Gastroesophageal sphincter (tissue), 4 donors: ENCODE results near the gene ZBTB7C. TPM values are rescaled to one million over a fixed set of nuclear protein-coding genes. Genes with fewer than 3 reads are reported as not detected.
A peak's percentile ranks its signal among the peaks of the same experiment; 100 is the strongest.

Source experiments
- ATAC-seq: fragments of 150-250 bp; one replicate; pipeline ENCODE4 v1.9.1; 2016; ENCODE audit warnings: mild to moderate bottlenecking, moderate library complexity
- H3K27ac ChIP-seq, 4 donors: fragments of 200-600 bp; sonication (generic) in 3 of 4; 1 replicate in 3 of 4; 2 replicates in 1 of 4; pipeline ENCODE4 v1.5.1; 2016 to 2019
- H3K27me3 ChIP-seq: fragments of 200-600 bp; sonication (generic); one replicate; pipeline ENCODE4 v1.5.1; 2019
- H3K36me3 ChIP-seq, 2 donors: fragments of 200-600 bp; sonication (generic); one replicate each; pipeline ENCODE4 v1.5.1; 2019; ENCODE audit warnings: control low read depth in 1 of 2
- H3K4me1 ChIP-seq, 3 donors: fragments of 200-600 bp; sonication (generic); 1 replicate in 2 of 3; 2 replicates in 1 of 3; pipeline ENCODE4 v1.5.1; 2016 to 2019; ENCODE audit warnings: control low read depth in 2 of 3
- H3K4me3 ChIP-seq, 2 donors: fragments of 200-600 bp; sonication (generic); one replicate each; pipeline ENCODE4 v1.5.1; 2019; ENCODE audit warnings: mild to moderate bottlenecking in 1 of 2, moderate library complexity in 1 of 2
- H3K9me3 ChIP-seq, 3 donors: fragments of 200-600 bp; sonication (generic); one replicate each; pipeline ENCODE4 v1.5.1; 2017 to 2019; ENCODE audit warnings: control low read depth in 2 of 3
- CTCF ChIP-seq, 4 experiments: fragments of 200-600 bp in 2 of 4; fragments of 450-650 bp in 2 of 4; sonication (generic) in 1 of 4; IDR thresholded peaks; one replicate each; pipeline ENCODE4 v1.5.1; 2017 to 2019; ENCODE audit warnings: antibody characterized with exemption in 4 of 4, mild to moderate bottlenecking in 2 of 4, moderate library complexity in 2 of 4
- EP300 ChIP-seq: sonication (generic); formaldehyde crosslinking; IDR thresholded peaks from one replicate; pipeline ENCODE4 v1.6.1; 2017; ENCODE audit warnings: antibody characterized with exemption, mild to moderate bottlenecking
- POLR2A ChIP-seq, 2 donors: fragments of 450-650 bp; IDR thresholded peaks; one replicate each; pipeline ENCODE4 v1.6.1; 2017; ENCODE audit warnings: antibody characterized with exemption in 2 of 2, mild to moderate bottlenecking in 2 of 2, moderate library complexity in 1 of 2
- POLR2AphosphoS5 ChIP-seq: sonication (generic); formaldehyde crosslinking; IDR thresholded peaks from one replicate; pipeline ENCODE4 v1.6.1; 2017; ENCODE audit warnings: antibody characterized with exemption
- whole genome bisulfite sequencing, 2 donors: methylation state at CpG; one replicate each; pipeline ENCODE4 v1.1.5; 2018; ENCODE audit warnings: low coverage in 1 of 2; 5-methylcytosine and 5-hydroxymethylcytosine counted together
- total RNA-seq, 4 donors: library from RNA; depleted of rRNA; stranded (reverse); fragments of >200 nt; gene quantifications; one replicate each; pipeline ENCODE4 v1.1.0, GENCODE V29; 2016

The ZBTB7C gene
- total RNA-seq, 4 donors from 2014 or later, result 7.8 to 15.4 (median 11.8) TPM

DNA sequence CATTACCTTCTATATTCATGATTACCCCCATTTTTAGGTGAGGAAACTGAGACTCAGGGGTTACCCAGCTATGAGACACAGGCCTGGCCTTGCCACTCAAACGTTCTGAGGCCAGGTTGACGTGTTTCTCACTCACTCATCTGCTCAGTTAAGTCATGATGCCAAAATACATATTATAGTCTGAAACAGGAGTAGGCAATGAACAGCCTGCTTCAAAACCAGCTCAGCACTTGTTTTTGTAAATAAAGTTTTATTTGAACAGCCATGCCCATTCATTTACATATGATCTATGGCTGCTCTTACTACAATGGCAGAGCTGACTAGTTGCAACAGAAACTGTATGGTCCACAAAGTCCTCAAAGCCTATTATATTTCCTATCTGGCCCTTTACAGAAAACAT is 404.6 kb downstream of the ZBTB7C start:
- TF ChIP-seq EP300, result no peak
- no peak for TF ChIP-seq POLR2A (IDR thresholded peaks at IDR 0.05)
- no peak for TF ChIP-seq CTCF (IDR thresholded peaks at IDR 0.05)
- no peak for TF ChIP-seq POLR2AphosphoS5
- no peak for ATAC-seq
- 81 to 82% methylated on average over 2 of the region's 2 CpGs for WGBS, 2 donors
- H3K27me3 ChIP-seq, result no peaks in the 10 kb centered on the region
- peaks cover 0 to 16% (median 4%) of the 10 kb centered on the region in 3 donors for H3K4me1 ChIP-seq
- H3K4me3 ChIP-seq, result no peak overlapping the region
- H3K27ac ChIP-seq, result peak overlapping the region in 1 of 4 donors; percentile 6
- no peaks in the 10 kb centered on the region for H3K36me3 ChIP-seq
- H3K9me3 ChIP-seq, result no peaks in the 10 kb centered on the region

DNA sequence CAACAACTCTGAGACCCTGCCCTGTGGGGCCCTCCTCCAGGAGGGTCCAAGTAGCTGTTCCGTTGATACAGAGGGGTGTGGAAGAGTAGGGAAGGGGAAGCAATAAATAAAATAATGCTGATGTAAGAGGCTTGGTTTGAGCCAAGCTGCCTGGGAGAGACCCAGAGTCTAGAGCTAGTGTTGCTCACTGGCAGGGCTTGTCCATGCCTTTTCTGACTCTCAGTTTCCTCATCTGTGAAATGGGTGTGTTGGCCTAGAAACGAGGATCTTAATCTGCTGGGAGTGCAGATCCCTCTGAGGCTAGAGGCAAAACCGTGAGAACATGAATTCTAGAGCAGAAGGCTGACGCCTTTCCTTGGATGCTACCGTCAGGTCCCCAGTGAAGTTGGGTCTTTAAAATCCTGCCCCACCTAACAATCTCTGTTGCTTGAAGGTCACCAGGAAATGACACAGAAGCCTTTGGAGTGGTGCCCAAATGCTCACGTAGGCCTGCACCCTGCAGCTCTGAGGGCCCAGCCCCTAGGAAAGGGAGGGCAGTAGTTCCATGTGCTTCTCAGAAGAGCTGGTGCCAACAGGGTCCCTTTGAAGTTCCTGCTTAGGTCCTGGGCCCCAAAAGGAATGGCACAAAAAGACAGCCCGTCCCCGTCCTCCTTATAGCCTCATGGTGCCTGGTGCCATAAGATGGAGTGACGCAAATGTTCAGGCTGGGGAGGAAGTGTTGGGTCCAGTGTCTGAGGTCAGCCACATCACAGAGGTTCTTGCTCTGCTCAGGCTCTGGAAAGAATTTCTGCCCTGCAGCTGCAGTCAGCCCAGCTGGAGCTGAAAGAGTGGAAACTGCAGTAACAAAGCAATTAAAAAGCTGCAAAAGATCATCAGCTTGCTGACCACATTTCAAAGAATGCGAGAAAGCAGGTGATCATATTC is 405.5 kb downstream of the ZBTB7C start:
- Histone ChIP-seq H3K9me3 (no peaks in the 10 kb centered on the region), H3K4me3 (no peak overlapping the region), H3K27me3 (no peaks in the 10 kb centered on the region), H3K4me1 (peaks cover 0 to 12% (median 4%) of the 10 kb centered on the region in 3 donors), H3K27ac (peak overlapping the region in 2 of 4 donors; percentile 31 to 33), H3K36me3 (no peaks in the 10 kb centered on the region)
- TF ChIP-seq CTCF (IDR thresholded peaks at IDR 0.05) (no peak), POLR2A (IDR thresholded peaks at IDR 0.05) (no peak), EP300 (no peak), POLR2AphosphoS5 (no peak)
- 73 to 89% methylated on average over 2 to 3 of the region's 10 CpGs for WGBS, 2 donors
- ATAC-seq, result no peak

DNA sequence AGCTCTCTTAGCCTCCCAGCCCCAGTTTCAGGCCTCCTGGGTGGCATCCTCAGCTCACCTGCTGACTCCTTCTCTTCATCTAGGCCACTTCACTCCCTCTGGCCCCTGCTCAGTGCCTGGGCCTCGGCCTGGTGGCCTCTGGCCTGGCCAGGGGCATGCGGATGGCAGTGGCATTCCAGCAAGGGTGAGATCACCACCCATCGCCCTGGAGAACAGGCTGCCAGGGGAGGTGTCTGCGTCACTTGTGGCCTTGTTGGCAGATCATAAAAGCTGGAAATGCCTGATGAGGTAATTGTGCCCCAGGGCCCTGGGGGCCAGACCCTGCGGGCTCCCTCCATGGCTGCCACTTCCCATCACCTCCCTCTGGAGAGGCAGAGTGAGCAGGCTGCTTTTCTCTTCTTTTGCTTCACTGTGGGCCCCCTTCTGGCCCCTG is 406.2 kb downstream of the ZBTB7C start:
- Histone ChIP-seq H3K36me3 (no peaks in the 10 kb centered on the region), H3K9me3 (no peaks in the 10 kb centered on the region), H3K4me1 (peaks cover 0 to 5% (median 3%) of the 10 kb centered on the region in 3 donors), H3K4me3 (no peak overlapping the region), H3K27me3 (no peaks in the 10 kb centered on the region), H3K27ac (peak overlapping the region in 1 of 4 donors; percentile 17)
- TF ChIP-seq POLR2AphosphoS5 (peak; percentile 32), CTCF (IDR thresholded peaks at IDR 0.05) (no peak)
- peak; percentile 55 for ATAC-seq
- 71% methylated on average over 1 of the region's 5 CpGs; no CpG with 5 or more reads in 1 of the 2 donors for WGBS, 2 donors

DNA sequence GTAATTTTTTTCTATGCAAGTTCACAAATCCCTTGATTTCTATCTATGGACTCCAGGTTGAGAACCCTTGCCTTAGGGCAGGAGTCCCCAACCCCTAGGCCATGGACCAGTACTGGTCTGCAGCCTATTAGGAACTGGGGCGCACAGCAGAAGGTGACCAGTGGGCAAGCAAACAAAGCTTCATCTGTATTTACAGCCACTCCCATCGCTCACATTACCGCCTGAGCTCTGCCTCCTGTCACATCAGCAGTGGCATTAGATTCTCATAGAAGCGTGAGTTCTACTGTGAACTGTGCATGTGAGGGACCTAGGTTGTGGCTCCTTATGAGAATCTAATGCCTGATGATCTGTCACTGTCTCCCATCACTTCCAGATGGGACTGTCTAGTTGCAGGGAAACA is 408.5 kb downstream of the ZBTB7C start:
- Histone ChIP-seq H3K27me3 (no peaks in the 10 kb centered on the region), H3K36me3 (no peaks in the 10 kb centered on the region), H3K4me3 (no peak overlapping the region), H3K9me3 (peaks cover 0 to 12% (median 0%) of the 10 kb centered on the region in 3 donors), H3K27ac (no peak overlapping the region), H3K4me1 (no peaks in the 10 kb centered on the region)
- WGBS, 2 donors, result 67 to 88% methylated on average over 1 to 2 of the region's 4 CpGs
- TF ChIP-seq EP300 (no peak), CTCF (IDR thresholded peaks at IDR 0.05) (no peak), POLR2A (IDR thresholded peaks at IDR 0.05) (no peak), POLR2AphosphoS5 (no peak)
- ATAC-seq, result no peak
